WERI-Rb-1 (cell line): ENCODE measurements around the gene FGFR4.

ENCODE experiments used
- DNase-seq: peaks from one replicate; pipeline ENCODE4 v3.0.0-alpha.2; 2020
- H3K27ac ChIP-seq: fragments of 250-450 bp; sonication (Bioruptor Pico); 2 replicates; pipeline ENCODE4 v1.5.1; 2020; ENCODE audit warnings: mild to moderate bottlenecking, moderate library complexity
- H3K27me3 ChIP-seq: fragments of 250-450 bp; sonication (Bioruptor Pico); 2 replicates; pipeline ENCODE4 v1.5.1; 2021; ENCODE audit warnings: mild to moderate bottlenecking, low read depth, moderate library complexity; ENCODE audit not compliant: insufficient read depth, severe bottlenecking
- H3K36me3 ChIP-seq: fragments of 250-450 bp; sonication (Bioruptor Pico); 2 replicates; pipeline ENCODE4 v1.5.1; 2020; ENCODE audit warnings: mild to moderate bottlenecking, moderate library complexity
- H3K4me3 ChIP-seq: 2 replicates; pipeline ENCODE4 v1.5.1; 2011; ENCODE audit warnings: low read depth, mild to moderate bottlenecking, control low read depth, low read length
- H3K9me3 ChIP-seq: fragments of 250-450 bp; sonication (Bioruptor Pico); 2 replicates; pipeline ENCODE4 v1.5.1; 2021; ENCODE audit warnings: mild to moderate bottlenecking, moderate library complexity; ENCODE audit not compliant: severe bottlenecking
- TF ChIP-seq, protein P1 (sequence below): IDR thresholded peaks from 2 replicates; pipeline ENCODE4 v1.5.1; 2011; ENCODE audit warnings: low read depth, mild to moderate bottlenecking, control low read depth, inconsistent platforms, low read length

Gene FGFR4

DNA sequence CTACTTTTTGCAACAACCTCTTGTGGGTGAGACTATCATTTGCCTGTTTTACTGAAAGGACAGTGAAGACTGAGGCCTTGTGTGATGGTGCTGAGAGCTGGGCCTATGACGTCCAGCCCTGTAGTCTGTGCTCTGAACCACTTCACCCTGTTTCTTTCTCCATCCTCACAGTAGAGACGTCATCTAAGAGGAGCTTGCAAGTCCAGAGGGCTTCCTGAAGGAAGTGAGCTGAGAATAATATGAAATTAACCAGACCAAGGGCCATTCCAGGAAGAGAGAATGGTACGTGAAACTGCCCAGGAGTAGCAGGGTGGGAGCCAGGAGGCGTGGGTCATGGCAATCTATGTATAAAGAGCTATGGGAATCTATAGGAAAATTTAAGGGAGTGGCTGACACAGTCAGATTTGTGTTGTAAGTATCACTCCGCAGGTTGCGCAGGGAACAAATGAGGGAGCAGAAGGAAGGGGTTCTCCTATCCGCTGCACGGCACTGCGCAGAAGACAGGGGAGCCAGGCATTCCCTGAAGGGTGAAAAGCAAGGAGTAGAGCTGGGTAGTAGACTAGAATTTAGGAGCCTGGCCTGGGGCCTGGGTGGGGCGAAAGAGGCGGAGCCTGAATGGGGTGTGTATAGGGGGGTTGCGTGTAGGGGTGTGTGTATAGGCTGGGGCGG lies 596 bp upstream of the FGFR4 start:
- no peaks in the 10 kb centered on the region for H3K9me3 ChIP-seq
- H3K27me3 ChIP-seq, result no peaks in the 10 kb centered on the region
- DNase-seq, result no peak
- TF ChIP-seq, protein P1, sequence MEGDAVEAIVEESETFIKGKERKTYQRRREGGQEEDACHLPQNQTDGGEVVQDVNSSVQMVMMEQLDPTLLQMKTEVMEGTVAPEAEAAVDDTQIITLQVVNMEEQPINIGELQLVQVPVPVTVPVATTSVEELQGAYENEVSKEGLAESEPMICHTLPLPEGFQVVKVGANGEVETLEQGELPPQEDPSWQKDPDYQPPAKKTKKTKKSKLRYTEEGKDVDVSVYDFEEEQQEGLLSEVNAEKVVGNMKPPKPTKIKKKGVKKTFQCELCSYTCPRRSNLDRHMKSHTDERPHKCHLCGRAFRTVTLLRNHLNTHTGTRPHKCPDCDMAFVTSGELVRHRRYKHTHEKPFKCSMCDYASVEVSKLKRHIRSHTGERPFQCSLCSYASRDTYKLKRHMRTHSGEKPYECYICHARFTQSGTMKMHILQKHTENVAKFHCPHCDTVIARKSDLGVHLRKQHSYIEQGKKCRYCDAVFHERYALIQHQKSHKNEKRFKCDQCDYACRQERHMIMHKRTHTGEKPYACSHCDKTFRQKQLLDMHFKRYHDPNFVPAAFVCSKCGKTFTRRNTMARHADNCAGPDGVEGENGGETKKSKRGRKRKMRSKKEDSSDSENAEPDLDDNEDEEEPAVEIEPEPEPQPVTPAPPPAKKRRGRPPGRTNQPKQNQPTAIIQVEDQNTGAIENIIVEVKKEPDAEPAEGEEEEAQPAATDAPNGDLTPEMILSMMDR, result no peak
- H3K4me3 ChIP-seq, result no peak overlapping the region
- no peak overlapping the region for H3K27ac ChIP-seq
- no peaks in the 10 kb centered on the region for H3K36me3 ChIP-seq

DNA sequence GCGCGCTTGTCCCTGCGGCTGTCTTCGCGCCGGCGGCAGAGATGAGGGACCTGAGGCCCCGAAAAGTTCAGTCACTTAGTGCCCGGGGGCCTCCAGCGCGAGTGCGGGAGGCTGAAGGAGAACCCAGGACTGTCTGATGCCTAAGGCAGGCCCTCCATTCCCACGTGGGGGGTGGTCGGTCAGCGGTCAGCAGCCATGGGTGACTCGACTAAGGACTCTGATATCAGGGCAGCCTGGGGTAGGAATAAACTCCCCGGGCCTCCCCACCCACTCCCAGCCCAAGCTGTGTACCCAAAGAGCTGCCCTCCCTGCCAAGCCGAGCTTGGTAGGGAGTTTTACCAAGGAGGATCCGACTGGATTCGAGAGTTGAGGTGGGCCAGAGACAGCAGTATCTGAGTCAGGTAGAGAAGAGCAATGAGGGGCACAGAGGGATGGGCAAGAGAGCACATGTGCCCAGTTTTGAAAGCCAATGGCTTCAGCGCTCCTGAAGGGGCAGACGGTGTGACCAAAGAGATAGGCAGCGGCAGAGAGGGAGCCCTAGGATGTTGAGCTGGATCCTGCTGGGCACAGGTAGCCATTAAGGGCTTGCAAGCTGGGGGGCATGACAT lies 787 bp downstream of the FGFR4 start:
- Histone ChIP-seq H3K9me3 (no peaks in the 10 kb centered on the region), H3K4me3 (peak overlapping the region; percentile 60), H3K27ac (peak overlapping the region; percentile 46), H3K27me3 (no peaks in the 10 kb centered on the region), H3K36me3 (no peaks in the 10 kb centered on the region)
- TF ChIP-seq, protein P1, result no peak
- DNase-seq, result no peak

DNA sequence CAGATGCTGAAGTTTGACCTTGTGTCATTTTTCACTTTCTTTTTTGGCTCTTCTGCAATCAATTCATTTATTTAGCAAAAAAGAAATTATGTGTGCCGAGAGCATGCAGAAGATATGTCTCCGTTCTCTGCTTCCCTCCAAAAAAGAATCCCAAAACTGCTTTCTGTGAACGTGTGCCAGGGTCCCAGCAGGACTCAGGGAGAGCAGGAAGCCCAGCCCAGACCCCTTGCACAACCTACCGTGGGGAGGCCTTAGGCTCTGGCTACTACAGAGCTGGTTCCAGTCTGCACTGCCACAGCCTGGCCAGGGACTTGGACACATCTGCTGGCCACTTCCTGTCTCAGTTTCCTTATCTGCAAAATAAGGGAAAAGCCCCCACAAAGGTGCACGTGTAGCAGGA lies 2.4 kb downstream of the FGFR4 start:
- H3K4me3 ChIP-seq, result no peak overlapping the region
- TF ChIP-seq, protein P1, result no peak
- no peak overlapping the region for H3K27ac ChIP-seq
- H3K27me3 ChIP-seq, result no peaks in the 10 kb centered on the region
- H3K36me3 ChIP-seq, result no peaks in the 10 kb centered on the region
- no peaks in the 10 kb centered on the region for H3K9me3 ChIP-seq
- DNase-seq, result no peak

DNA sequence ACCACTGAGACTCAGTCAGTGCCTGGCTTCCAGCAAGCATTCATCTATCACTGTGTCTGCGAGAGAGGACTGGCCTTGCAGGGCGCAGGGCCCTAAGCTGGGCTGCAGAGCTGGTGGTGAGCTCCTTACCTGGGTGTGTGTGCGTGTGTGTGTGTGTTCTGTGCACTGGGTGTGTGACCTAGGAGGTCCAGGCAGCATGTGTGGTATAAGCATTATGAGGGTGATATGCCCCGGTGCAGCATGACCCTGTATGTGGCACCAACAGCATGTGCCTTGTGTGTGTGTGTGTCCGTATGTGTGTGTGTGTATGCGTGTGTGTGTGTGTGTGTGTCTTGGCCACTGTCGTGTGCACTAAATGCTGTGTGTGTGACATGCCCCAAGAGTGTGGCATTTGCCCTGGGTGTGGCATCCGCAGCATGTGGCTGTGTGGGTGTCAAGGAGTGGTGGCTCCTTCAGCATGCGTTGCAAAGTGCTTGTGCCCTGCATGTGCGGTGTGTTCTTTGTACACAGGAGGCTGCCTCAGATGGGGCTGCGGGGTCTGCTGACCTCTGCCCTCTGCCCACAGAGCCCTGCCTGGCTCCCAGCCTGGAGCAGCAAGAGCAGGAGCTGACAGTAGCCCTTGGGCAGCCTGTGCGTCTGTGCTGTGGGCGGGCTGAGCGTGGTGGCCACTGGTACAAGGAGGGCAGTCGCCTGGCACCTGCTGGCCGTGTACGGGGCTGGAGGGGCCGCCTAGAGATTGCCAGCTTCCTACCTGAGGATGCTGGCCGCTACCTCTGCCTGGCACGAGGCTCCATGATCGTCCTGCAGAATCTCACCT lies 3.3 kb downstream of the FGFR4 start:
- Histone ChIP-seq H3K4me3 (no peak overlapping the region), H3K27me3 (no peaks in the 10 kb centered on the region), H3K9me3 (no peaks in the 10 kb centered on the region), H3K36me3 (no peaks in the 10 kb centered on the region), H3K27ac (no peak overlapping the region)
- no peak for DNase-seq
- TF ChIP-seq, protein P1, result no peak

DNA sequence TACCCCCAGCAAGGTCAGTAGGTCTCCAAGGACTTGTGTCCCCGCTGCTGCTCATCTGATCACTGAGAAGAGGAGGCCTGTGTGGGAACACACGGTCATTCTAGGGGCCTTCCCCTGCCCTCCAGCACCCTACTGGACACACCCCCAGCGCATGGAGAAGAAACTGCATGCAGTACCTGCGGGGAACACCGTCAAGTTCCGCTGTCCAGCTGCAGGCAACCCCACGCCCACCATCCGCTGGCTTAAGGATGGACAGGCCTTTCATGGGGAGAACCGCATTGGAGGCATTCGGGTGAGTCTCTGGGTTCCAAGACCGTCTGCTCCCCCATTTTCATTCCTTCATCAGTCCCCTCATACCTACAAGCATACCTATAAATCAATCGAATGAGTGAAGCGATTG lies 4.1 kb downstream of the FGFR4 start:
- TF ChIP-seq, protein P1, result no peak
- Histone ChIP-seq H3K36me3 (no peaks in the 10 kb centered on the region), H3K9me3 (no peaks in the 10 kb centered on the region), H3K4me3 (no peak overlapping the region), H3K27ac (no peak overlapping the region), H3K27me3 (no peaks in the 10 kb centered on the region)
- DNase-seq, result no peak
